Sigmoid colon (tissue), 7 donors: ENCODE data around the gene PDE11A. TPM values are rescaled to one million over a fixed set of nuclear protein-coding genes. Genes with fewer than 3 reads are reported as not detected.

Source experiments
- DNase-seq: peaks from one replicate; pipeline ENCODE4 v3.0.0-alpha.2; 2019
- H3K27ac ChIP-seq, 4 donors: fragments of 200-600 bp; sonication (generic); one replicate each; pipeline ENCODE4 v1.5.1; 2016 to 2019; ENCODE audit warnings: mild to moderate bottlenecking in 1 of 4
- H3K27me3 ChIP-seq, 3 donors: fragments of 200-600 bp; sonication (generic); one replicate each; pipeline ENCODE4 v1.5.1; 2019; ENCODE audit warnings: mild to moderate bottlenecking in 1 of 3
- H3K36me3 ChIP-seq, 4 donors: fragments of 200-600 bp; sonication (generic); one replicate each; pipeline ENCODE4 v1.5.1; 2016 to 2019
- H3K4me1 ChIP-seq, 4 donors: fragments of 200-600 bp; sonication (generic); one replicate each; pipeline ENCODE4 v1.5.1; 2017 to 2019
- H3K4me3 ChIP-seq, 4 donors: fragments of 200-600 bp; sonication (generic); one replicate each; pipeline ENCODE4 v1.5.1; 2017 to 2019; ENCODE audit warnings: mild to moderate bottlenecking in 2 of 4, moderate library complexity in 1 of 4
- H3K9me3 ChIP-seq, 4 donors: fragments of 200-600 bp in 3 of 4; sonication (generic) in 3 of 4; one replicate each; pipeline versions ENCODE4 v1.5.1 to v1.6.1; 2013 to 2019
- EP300 ChIP-seq, 4 donors: sonication (generic); formaldehyde crosslinking; IDR thresholded peaks; one replicate each; pipeline ENCODE4 v1.6.1; 2017; ENCODE audit warnings: antibody characterized with exemption in 4 of 4
- POLR2A ChIP-seq, 2 donors: fragments of 450-650 bp; IDR thresholded peaks; one replicate each; pipeline ENCODE4 v1.6.1; 2016; ENCODE audit warnings: antibody characterized with exemption in 2 of 2, mild to moderate bottlenecking in 2 of 2, moderate library complexity in 2 of 2
- POLR2AphosphoS5 ChIP-seq, 4 donors: sonication (generic); formaldehyde crosslinking; IDR thresholded peaks; one replicate each; pipeline ENCODE4 v1.6.1; 2017; ENCODE audit warnings: antibody characterized with exemption in 4 of 4
- WGBS, 2 donors: extraction: QIAGEN DNeasy Blood & Tissue Kit; methylation state at CpG; one replicate each; pipeline ENCODE4 v1.1.7; 2013; 5-methylcytosine and 5-hydroxymethylcytosine counted together
- intact Hi-C: fragments of 100-400 bp; cut with DNase I; formaldehyde crosslinking; loops from one replicate; pipeline ENCODE4 v1.15.1; 2023
- polyA plus RNA-seq, 3 donors: library from polyadenylated mRNA; stranded (reverse); fragments of 200-250 nt; gene quantifications; one replicate each; pipeline ENCODE4 v1.2.3, GENCODE V29; 2013
- total RNA-seq, 4 donors: library from RNA; depleted of rRNA; stranded (reverse); fragments of >200 nt; gene quantifications; one replicate each; pipeline ENCODE4 v1.1.0, GENCODE V29; 2016
- TF ChIP-seq, protein P1 (sequence below), 4 experiments: fragments of 450-650 bp in 3 of 4; fragments of 200-600 bp in 1 of 4; IDR thresholded peaks; one replicate each; pipeline ENCODE4 v1.5.1; 2016 to 2019; ENCODE audit warnings: antibody characterized with exemption in 4 of 4, mild to moderate bottlenecking in 3 of 4, moderate library complexity in 2 of 4
- donor health status: healthy with polysubstance abuse.
- donor health status: Bipolar disorder and iron deficiency.
- donor health status: healthy.

Gene PDE11A
- total and polyA plus RNA-seq, 7 donors: 0.57 to 16.8 (median 4.3) TPM; not detected in 2

DNA sequence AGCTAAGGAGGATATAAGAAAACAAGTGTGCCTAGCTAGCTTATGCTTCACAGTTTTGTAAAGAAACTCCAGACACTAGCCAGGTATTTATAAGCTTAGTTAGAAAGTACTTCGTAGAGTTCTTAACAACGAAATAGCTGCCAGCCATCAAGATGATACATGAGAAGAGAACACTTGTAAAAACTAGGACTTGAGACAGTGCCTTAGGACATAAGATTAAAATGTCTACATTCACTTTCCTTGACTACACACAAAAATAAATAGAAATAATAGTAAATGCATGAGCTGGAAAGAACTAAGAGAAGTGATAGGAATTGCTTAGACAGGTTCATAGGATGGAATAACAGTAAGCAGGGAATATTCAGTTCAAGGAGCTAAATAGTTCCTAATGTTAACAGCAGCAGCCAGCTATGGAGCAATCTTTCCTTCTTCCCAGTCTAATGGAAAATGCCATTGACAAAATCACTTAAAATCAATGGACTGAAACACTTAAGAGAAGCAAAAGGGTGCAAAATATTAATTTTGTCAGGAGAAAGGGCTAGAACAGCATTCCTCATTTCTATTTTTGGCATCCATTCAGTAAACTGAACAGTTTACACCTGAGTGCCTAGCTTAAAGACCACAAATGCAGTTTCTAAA is 186.6 kb downstream of the PDE11A start:
- Histone ChIP-seq H3K27ac (peak overlapping the region in 3 of 4 donors; percentile 71 to 80 (median 77)), H3K36me3 (no peaks in the 10 kb centered on the region), H3K27me3 (no peaks in the 10 kb centered on the region), H3K4me3 (no peak overlapping the region), H3K9me3 (no peaks in the 10 kb centered on the region), H3K4me1 (peaks cover 2 to 58% (median 36%) of the 10 kb centered on the region in 4 donors)
- intact Hi-C loops: loop anchor here (5.0 kb wide), 1 partner anchor 89 kb away; no protein-coding TSS in a partner anchor
- no peak for DNase-seq
- 57 to 66% methylated on average over 2 of the region's 2 CpGs for WGBS, 2 donors
- TF ChIP-seq, protein P1, sequence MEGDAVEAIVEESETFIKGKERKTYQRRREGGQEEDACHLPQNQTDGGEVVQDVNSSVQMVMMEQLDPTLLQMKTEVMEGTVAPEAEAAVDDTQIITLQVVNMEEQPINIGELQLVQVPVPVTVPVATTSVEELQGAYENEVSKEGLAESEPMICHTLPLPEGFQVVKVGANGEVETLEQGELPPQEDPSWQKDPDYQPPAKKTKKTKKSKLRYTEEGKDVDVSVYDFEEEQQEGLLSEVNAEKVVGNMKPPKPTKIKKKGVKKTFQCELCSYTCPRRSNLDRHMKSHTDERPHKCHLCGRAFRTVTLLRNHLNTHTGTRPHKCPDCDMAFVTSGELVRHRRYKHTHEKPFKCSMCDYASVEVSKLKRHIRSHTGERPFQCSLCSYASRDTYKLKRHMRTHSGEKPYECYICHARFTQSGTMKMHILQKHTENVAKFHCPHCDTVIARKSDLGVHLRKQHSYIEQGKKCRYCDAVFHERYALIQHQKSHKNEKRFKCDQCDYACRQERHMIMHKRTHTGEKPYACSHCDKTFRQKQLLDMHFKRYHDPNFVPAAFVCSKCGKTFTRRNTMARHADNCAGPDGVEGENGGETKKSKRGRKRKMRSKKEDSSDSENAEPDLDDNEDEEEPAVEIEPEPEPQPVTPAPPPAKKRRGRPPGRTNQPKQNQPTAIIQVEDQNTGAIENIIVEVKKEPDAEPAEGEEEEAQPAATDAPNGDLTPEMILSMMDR (IDR thresholded peaks at IDR 0.05): no peak
- TF ChIP-seq EP300 (IDR thresholded peaks at IDR 0.05): peak; percentile 31 to 83 (median 58)
- peak; percentile 64 to 90 (median 79) for TF ChIP-seq POLR2AphosphoS5 (IDR thresholded peaks at IDR 0.05)

DNA sequence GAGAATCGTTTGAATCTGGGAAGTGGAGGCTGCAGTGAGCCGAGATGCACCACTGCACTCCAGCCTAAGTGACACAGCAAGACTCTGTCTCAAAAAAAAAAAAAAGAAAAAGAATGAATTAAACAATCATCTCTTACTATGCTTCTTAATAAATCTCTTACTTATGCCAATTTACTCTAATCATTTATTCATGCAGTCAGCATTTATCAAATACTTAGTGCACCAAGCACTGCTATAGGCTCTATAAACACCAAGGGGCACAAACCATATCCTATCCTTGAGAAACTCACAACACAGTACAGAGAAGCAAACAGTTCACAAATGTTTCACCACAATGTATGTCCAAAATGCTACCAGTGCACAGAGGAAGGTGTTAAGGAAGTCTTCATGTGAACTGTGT is 189.4 kb downstream of the PDE11A start:
- WGBS, 2 donors: 86 to 89% methylated on average over 2 of the region's 2 CpGs
- H3K36me3 ChIP-seq: no peaks in the 10 kb centered on the region
- TF ChIP-seq POLR2A (IDR thresholded peaks at IDR 0.05) (no peak), EP300 (IDR thresholded peaks at IDR 0.05) (no peak), POLR2AphosphoS5 (IDR thresholded peaks at IDR 0.05) (no peak)
- TF ChIP-seq, protein P1 (IDR thresholded peaks at IDR 0.05): no peak
- no peaks in the 10 kb centered on the region for H3K27me3 ChIP-seq
- no peaks in the 10 kb centered on the region for H3K9me3 ChIP-seq
- H3K4me3 ChIP-seq: no peak overlapping the region
- intact Hi-C loops: no loop called here
- H3K4me1 ChIP-seq: peaks cover 4 to 58% (median 36%) of the 10 kb centered on the region in 4 donors
- H3K27ac ChIP-seq: peak overlapping the region in 2 of 4 donors; percentile 71 to 80
- DNase-seq: no peak

DNA sequence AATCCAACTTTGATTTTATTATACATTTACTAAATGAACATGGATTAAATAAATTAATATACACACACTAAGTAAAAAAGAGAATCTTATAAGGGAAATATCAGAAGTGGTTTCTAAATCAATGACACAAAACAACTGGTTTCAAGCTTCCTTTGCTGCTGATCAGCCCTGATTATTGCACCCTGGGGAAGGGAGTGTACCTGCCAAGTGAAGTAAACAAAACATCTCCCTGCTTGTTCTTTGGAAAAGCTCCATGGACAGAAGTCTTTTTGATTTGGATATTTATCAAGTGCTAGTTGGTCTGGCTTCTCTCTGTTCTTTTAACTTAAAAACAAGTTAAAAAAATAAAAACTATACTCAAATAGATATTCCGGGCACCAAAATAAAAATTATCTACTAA is 190.1 kb downstream of the PDE11A start:
- no peaks in the 10 kb centered on the region for H3K36me3 ChIP-seq
- intact Hi-C loops: no loop called here
- H3K4me1 ChIP-seq: peaks cover 4 to 58% (median 36%) of the 10 kb centered on the region in 4 donors
- 87 to 97% methylated on average over 1 of the region's 1 CpG for WGBS, 2 donors
- peak overlapping the region in 3 of 4 donors; percentile 15 to 80 (median 71) for H3K27ac ChIP-seq
- DNase-seq: no peak
- H3K27me3 ChIP-seq: no peaks in the 10 kb centered on the region
- no peaks in the 10 kb centered on the region for H3K9me3 ChIP-seq
- H3K4me3 ChIP-seq: no peak overlapping the region
- no peak for TF ChIP-seq EP300 (IDR thresholded peaks at IDR 0.05)
- peak in 3 of 4 donors; percentile 8 to 41 (median 32) for TF ChIP-seq POLR2AphosphoS5 (IDR thresholded peaks at IDR 0.05)
- no peak for TF ChIP-seq POLR2A (IDR thresholded peaks at IDR 0.05)
- TF ChIP-seq, protein P1 (IDR thresholded peaks at IDR 0.05): no peak

DNA sequence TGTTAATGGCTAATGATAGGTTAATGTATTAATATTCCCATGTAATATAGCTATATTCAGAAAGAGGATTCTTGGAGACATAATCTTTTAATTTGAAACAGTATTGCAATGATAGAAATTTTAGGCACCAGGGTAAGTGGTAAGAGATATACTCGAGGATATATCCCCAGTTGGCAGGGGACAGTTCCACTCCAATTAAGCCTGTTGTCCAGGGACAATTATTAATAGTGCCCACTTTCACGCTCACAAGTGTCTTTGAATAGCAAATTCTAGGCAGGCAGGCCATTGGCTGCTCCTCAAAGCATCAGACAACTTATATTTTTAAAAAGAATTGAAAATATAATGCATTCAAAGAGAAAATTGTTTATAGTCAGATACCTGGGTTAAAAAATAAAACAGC is 190.7 kb downstream of the PDE11A start:
- intact Hi-C loops: no loop called here
- no peaks in the 10 kb centered on the region for H3K9me3 ChIP-seq
- no peak for TF ChIP-seq POLR2AphosphoS5 (IDR thresholded peaks at IDR 0.05)
- H3K27me3 ChIP-seq: no peaks in the 10 kb centered on the region
- WGBS, 2 donors: 86 to 88% methylated on average over 2 of the region's 2 CpGs
- H3K27ac ChIP-seq: peak overlapping the region in 2 of 4 donors; percentile 15 to 71
- H3K4me3 ChIP-seq: no peak overlapping the region
- no peak for DNase-seq
- no peaks in the 10 kb centered on the region for H3K36me3 ChIP-seq
- peaks cover 4 to 56% (median 33%) of the 10 kb centered on the region in 4 donors for H3K4me1 ChIP-seq

DNA sequence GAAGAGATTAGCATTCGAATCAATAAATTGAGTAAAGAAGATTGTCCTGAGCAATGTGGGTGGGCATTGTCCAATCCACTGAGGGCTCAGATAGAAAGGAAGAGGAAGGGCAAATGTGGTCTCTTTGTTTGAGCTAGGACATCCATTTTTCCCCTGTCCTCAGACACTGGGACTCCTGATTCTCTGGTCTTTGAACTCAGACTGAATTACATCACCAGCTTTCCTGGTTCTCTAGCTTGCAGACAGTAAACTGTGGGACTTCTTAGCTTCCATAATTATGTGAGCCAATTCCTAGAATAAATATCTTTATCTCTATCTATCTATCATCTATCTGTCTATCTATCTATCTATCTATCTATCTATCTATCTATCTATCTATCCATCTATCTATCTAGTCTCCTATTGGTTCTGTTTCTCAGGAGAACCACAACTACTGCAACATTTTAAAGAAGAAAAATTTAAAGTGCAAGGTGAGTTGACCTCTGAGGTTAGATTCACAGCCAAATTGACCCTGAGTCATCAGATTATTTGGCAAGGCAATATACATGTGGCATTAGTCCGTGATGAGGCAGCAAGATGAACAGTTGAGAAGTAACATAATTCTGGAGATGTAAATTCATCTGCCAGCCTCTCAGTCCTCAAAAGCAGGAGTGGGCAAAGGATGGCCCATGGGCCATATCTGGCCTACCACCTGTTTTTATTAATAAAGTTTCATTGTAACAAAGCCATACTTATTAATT is 191.4 kb downstream of the PDE11A start:
- H3K4me3 ChIP-seq: no peak overlapping the region
- H3K36me3 ChIP-seq: no peaks in the 10 kb centered on the region
- no peaks in the 10 kb centered on the region for H3K9me3 ChIP-seq
- 89 to 91% methylated on average over 2 of the region's 2 CpGs for WGBS, 2 donors
- DNase-seq: no peak
- TF ChIP-seq, protein P1 (IDR thresholded peaks at IDR 0.05): no peak
- no peak for TF ChIP-seq POLR2A (IDR thresholded peaks at IDR 0.05)
- no peak for TF ChIP-seq POLR2AphosphoS5 (IDR thresholded peaks at IDR 0.05)
- no peak for TF ChIP-seq EP300 (IDR thresholded peaks at IDR 0.05)
- intact Hi-C loops: no loop called here
- H3K4me1 ChIP-seq: peaks cover 4 to 49% (median 26%) of the 10 kb centered on the region in 4 donors
- H3K27me3 ChIP-seq: no peaks in the 10 kb centered on the region
- H3K27ac ChIP-seq: peak overlapping the region in 1 of 4 donors; percentile 71
